IPS-NIHi11 (cell line): ENCODE data around the gene SCRN2.

Source experiments
- DNase-seq: peaks from one replicate; pipeline ENCODE4 v3.0.0; 2012; ENCODE audit warnings: mixed read lengths, low spot score

The SCRN2 gene

GRCh38 chr17:47821031-47821423, 20.0 kb downstream of the SCRN2 start:
- no peak for DNase-seq

- no peak for DNase-seq
Measured at GRCh38 chr17:47820033-47820789, 20.9 kb downstream of the SCRN2 start.

GRCh38 chr17:47819475-47819874, 21.6 kb downstream of the SCRN2 start:
- DNase-seq: no peak

- no peak for DNase-seq
Measured at GRCh38 chr17:47818002-47818695, 22.9 kb downstream of the SCRN2 start.

- no peak for DNase-seq
Measured at GRCh38 chr17:47816947-47817346, 24.1 kb downstream of the SCRN2 start.

- DNase-seq: no peak
Measured at GRCh38 chr17:47816111-47816735, 24.9 kb downstream of the SCRN2 start.

GRCh38 chr17:47815106-47815918, 25.8 kb downstream of the SCRN2 start:
- no peak for DNase-seq

- no peak for DNase-seq
Measured at GRCh38 chr17:47813512-47814031, 27.5 kb downstream of the SCRN2 start.

GRCh38 chr17:47813077-47813476, 28.0 kb downstream of the SCRN2 start:
- DNase-seq: no peak

GRCh38 chr17:47812146-47812920, 28.7 kb downstream of the SCRN2 start:
- DNase-seq: no peak

GRCh38 chr17:47811709-47812108, 29.4 kb downstream of the SCRN2 start:
- no peak for DNase-seq

- no peak for DNase-seq
Measured at GRCh38 chr17:47810901-47811635, 30.0 kb downstream of the SCRN2 start.

GRCh38 chr17:47810200-47810821, 30.8 kb downstream of the SCRN2 start:
- DNase-seq: peak; percentile 59

- DNase-seq: no peak
Measured at GRCh38 chr17:47808830-47809480, 32.1 kb downstream of the SCRN2 start.

GRCh38 chr17:47808036-47808829, 32.8 kb downstream of the SCRN2 start:
- DNase-seq: no peak

- DNase-seq: no peak
Measured at GRCh38 chr17:47807421-47807820, 33.7 kb downstream of the SCRN2 start.

GRCh38 chr17:47806913-47807255, 34.2 kb downstream of the SCRN2 start:
- no peak for DNase-seq

GRCh38 chr17:47806026-47806912, 34.8 kb downstream of the SCRN2 start:
- DNase-seq: no peak
